ENCODE data around the gene CDH2. TPM values are rescaled to one million over a fixed set of nuclear protein-coding genes. Genes with fewer than 3 reads are reported as not detected.

CDH2 gene
- total RNA-seq, 1 donor from 2014 or later: 87.2 TPM

- Mint-ChIP-seq H3K4me1 (ENCODE audit: unreplicated experiment) (peaks cover 27% of the 10 kb centered on the region), H3K27ac (ENCODE audit: unreplicated experiment) (no peak overlapping the region), H3K36me3 (ENCODE audit: unreplicated experiment) (peaks cover 29% of the 10 kb centered on the region), H3K9me3 (ENCODE audit: unreplicated experiment) (peaks cover 10% of the 10 kb centered on the region), H3K4me3 (ENCODE audit: unreplicated experiment) (no peak overlapping the region), H3K27me3 (ENCODE audit: unreplicated experiment) (no peaks in the 10 kb centered on the region)
- no peak for DNase-seq (ENCODE audit: extremely low spot score, unreplicated experiment)
- no peak for TF ChIP-seq CTCF (IDR thresholded peaks at IDR 0.05)
Observed at GRCh38 chr18:27969206-27969605, 207.7 kb downstream of the CDH2 start.

- no peak for DNase-seq (ENCODE audit: extremely low spot score, unreplicated experiment)
- peaks cover 31% of the 10 kb centered on the region for H3K36me3 Mint-ChIP-seq (ENCODE audit: unreplicated experiment)
- no peak overlapping the region for H3K27ac Mint-ChIP-seq (ENCODE audit: unreplicated experiment)
- no peaks in the 10 kb centered on the region for H3K27me3 Mint-ChIP-seq (ENCODE audit: unreplicated experiment)
- peaks cover 10% of the 10 kb centered on the region for H3K9me3 Mint-ChIP-seq (ENCODE audit: unreplicated experiment)
- no peak for TF ChIP-seq CTCF (IDR thresholded peaks at IDR 0.05)
- H3K4me1 Mint-ChIP-seq (ENCODE audit: unreplicated experiment): peaks cover 34% of the 10 kb centered on the region
- no peak overlapping the region for H3K4me3 Mint-ChIP-seq (ENCODE audit: unreplicated experiment)
Observed at GRCh38 chr18:27967913-27968824, 208.8 kb downstream of the CDH2 start.

GRCh38 chr18:27966881-27967280 is 210.0 kb downstream of the CDH2 start:
- Mint-ChIP-seq H3K4me3 (ENCODE audit: unreplicated experiment) (no peak overlapping the region), H3K36me3 (ENCODE audit: unreplicated experiment) (peaks cover 35% of the 10 kb centered on the region), H3K27ac (ENCODE audit: unreplicated experiment) (peak overlapping the region; percentile 10), H3K4me1 (ENCODE audit: unreplicated experiment) (peaks cover 34% of the 10 kb centered on the region), H3K9me3 (ENCODE audit: unreplicated experiment) (peaks cover 10% of the 10 kb centered on the region), H3K27me3 (ENCODE audit: unreplicated experiment) (no peaks in the 10 kb centered on the region)
- no peak for TF ChIP-seq CTCF (IDR thresholded peaks at IDR 0.05)
- DNase-seq (ENCODE audit: extremely low spot score, unreplicated experiment): no peak

- Mint-ChIP-seq H3K9me3 (ENCODE audit: unreplicated experiment) (peaks cover 10% of the 10 kb centered on the region), H3K27me3 (ENCODE audit: unreplicated experiment) (no peaks in the 10 kb centered on the region), H3K4me3 (ENCODE audit: unreplicated experiment) (no peak overlapping the region), H3K4me1 (ENCODE audit: unreplicated experiment) (peaks cover 34% of the 10 kb centered on the region), H3K27ac (ENCODE audit: unreplicated experiment) (peak overlapping the region; percentile 38), H3K36me3 (ENCODE audit: unreplicated experiment) (peaks cover 33% of the 10 kb centered on the region)
- no peak for TF ChIP-seq CTCF (IDR thresholded peaks at IDR 0.05)
- DNase-seq (ENCODE audit: extremely low spot score, unreplicated experiment): no peak
Observed at GRCh38 chr18:27964811-27965210, 212.1 kb downstream of the CDH2 start.

- H3K4me1 Mint-ChIP-seq (ENCODE audit: unreplicated experiment): peaks cover 20% of the 10 kb centered on the region
Observed at GRCh38 chr18:27959101-27959500, 217.8 kb downstream of the CDH2 start.

More at GRCh38 chr18:27959101-27959500, 217.8 kb downstream of the CDH2 start:
- peaks cover 7% of the 10 kb centered on the region for H3K36me3 Mint-ChIP-seq (ENCODE audit: unreplicated experiment)
- H3K27ac Mint-ChIP-seq (ENCODE audit: unreplicated experiment): peak overlapping the region; percentile 63
- TF ChIP-seq CTCF (IDR thresholded peaks at IDR 0.05): no peak
- DNase-seq (ENCODE audit: extremely low spot score, unreplicated experiment): no peak
- H3K9me3 Mint-ChIP-seq (ENCODE audit: unreplicated experiment): no peaks in the 10 kb centered on the region
- no peaks in the 10 kb centered on the region for H3K27me3 Mint-ChIP-seq (ENCODE audit: unreplicated experiment)
- no peak overlapping the region for H3K4me3 Mint-ChIP-seq (ENCODE audit: unreplicated experiment)
